RWPE2 (cell line): Measurements from ENCODE around the gene ITGB7.

Source experiments
- ATAC-seq: fragments of 200-7000 bp; cut with Tn5 transposase; 3 replicates; pipeline ENCODE4 v1.9.1; 2021; ENCODE audit warnings: low read depth
- DNase-seq: peaks from one replicate; pipeline ENCODE4 v3.0.0-alpha.2; 2020; ENCODE audit warnings: low spot score
- H3K27ac ChIP-seq: fragments of 450-650 bp; 2 replicates; pipeline ENCODE4 v1.5.1; 2017; ENCODE audit warnings: mild to moderate bottlenecking; ENCODE audit not compliant: poor library complexity, severe bottlenecking
- H3K27me3 ChIP-seq: fragments of 250-450 bp; sonication (Bioruptor Pico); 2 replicates; pipeline ENCODE4 v1.5.1; 2021; ENCODE audit warnings: mild to moderate bottlenecking, moderate library complexity; ENCODE audit not compliant: insufficient read depth, poor library complexity, severe bottlenecking
- H3K36me3 ChIP-seq: fragments of 250-450 bp; sonication (Bioruptor Pico); 2 replicates; pipeline ENCODE4 v1.5.1; 2020; ENCODE audit warnings: low read depth, mild to moderate bottlenecking, moderate library complexity
- H3K4me1 ChIP-seq: fragments of 250-450 bp; sonication (Bioruptor Pico); 2 replicates; pipeline ENCODE4 v1.5.1; 2021; ENCODE audit warnings: mild to moderate bottlenecking, moderate library complexity; ENCODE audit not compliant: insufficient read depth, poor library complexity, severe bottlenecking
- H3K4me3 ChIP-seq: fragments of 250-450 bp; sonication (Bioruptor Pico); 2 replicates; pipeline ENCODE4 v1.5.1; 2021; ENCODE audit warnings: mild to moderate bottlenecking, moderate library complexity; ENCODE audit not compliant: severe bottlenecking
- H3K9me3 ChIP-seq: fragments of 250-450 bp; sonication (Bioruptor Pico); 2 replicates; pipeline ENCODE4 v1.5.1; 2021; ENCODE audit warnings: mild to moderate bottlenecking, moderate library complexity; ENCODE audit not compliant: severe bottlenecking
- CTCF ChIP-seq: fragments of 450-650 bp; IDR thresholded peaks from one replicate; pipeline ENCODE4 v1.5.1; 2017; ENCODE audit warnings: mild to moderate bottlenecking, moderate library complexity; ENCODE audit not compliant: poor library complexity, severe bottlenecking

Gene ITGB7

GRCh38 chr12:53145383-53146260 lies 61.4 kb downstream of the ITGB7 start:
- H3K27ac ChIP-seq, result no peak overlapping the region
- H3K36me3 ChIP-seq, result no peaks in the 10 kb centered on the region
- H3K27me3 ChIP-seq, result no peaks in the 10 kb centered on the region
- ATAC-seq (no peak), DNase-seq (no peak)
- H3K4me3 ChIP-seq, result no peak overlapping the region
- H3K4me1 ChIP-seq, result no peaks in the 10 kb centered on the region
- no peaks in the 10 kb centered on the region for H3K9me3 ChIP-seq
- no peak for TF ChIP-seq CTCF

GRCh38 chr12:53143355-53143754 lies 63.7 kb downstream of the ITGB7 start:
- Histone ChIP-seq H3K36me3 (no peaks in the 10 kb centered on the region), H3K27me3 (no peaks in the 10 kb centered on the region), H3K9me3 (no peaks in the 10 kb centered on the region), H3K4me1 (no peaks in the 10 kb centered on the region), H3K27ac (no peak overlapping the region), H3K4me3 (no peak overlapping the region)
- ATAC-seq (no peak), DNase-seq (no peak)
- no peak for TF ChIP-seq CTCF
